K562 (cell line): ENCODE results near the gene GATAD2B. TPM values are rescaled to one million over a fixed set of nuclear protein-coding genes. Genes with fewer than 3 reads are reported as not detected.

Experiments used
- BHLHE40 ChIP-seq: IDR thresholded peaks from 2 replicates; pipeline ENCODE4 v1.6.1; 2011; ENCODE audit warnings: low read length, improper control_type of control experiment
- C11orf30 ChIP-seq: fragments of 450-650 bp; IDR thresholded peaks from 2 replicates; pipeline ENCODE4 v1.6.1; 2016; ENCODE audit warnings: low read depth, mild to moderate bottlenecking
- DDX20 ChIP-seq: fragments of 450-650 bp; IDR thresholded peaks from 2 replicates; pipeline ENCODE4 v1.6.1; 2016; ENCODE audit warnings: missing genetic modification characterization, low read depth, mild to moderate bottlenecking, missing compliant biosample characterization, moderate library complexity
- GMEB1 ChIP-seq: fragments of 250-450 bp; sonication (Bioruptor Pico); IDR thresholded peaks from 2 replicates; pipeline ENCODE4 v1.4.0; 2020; ENCODE audit warnings: mild to moderate bottlenecking
- HNRNPL ChIP-seq: fragments of 200-400 bp; formaldehyde crosslinking; IDR thresholded peaks from 2 replicates; pipeline ENCODE4 v1.6.1; 2017; ENCODE audit warnings: low read depth, mild to moderate bottlenecking, low read length
- HNRNPLL ChIP-seq: fragments of 200-400 bp; formaldehyde crosslinking; IDR thresholded peaks from 2 replicates; pipeline ENCODE4 v1.6.1; 2017; ENCODE audit warnings: low read length, low read depth, mild to moderate bottlenecking; ENCODE audit not compliant: poor library complexity, severe bottlenecking
- KDM5B ChIP-seq: fragments of 200-600 bp; sonication (generic); IDR thresholded peaks from 2 replicates; pipeline ENCODE4 v1.6.1; 2012; ENCODE audit warnings: low read depth, mild to moderate bottlenecking, moderate library complexity, low read length, control low read depth, inconsistent platforms; ENCODE audit not compliant: insufficient replicate concordance
- MYC ChIP-seq, 2 experiments: fragments of 250-450 bp in 1 of 2; sonication (Bioruptor Pico) in 1 of 2; IDR thresholded peaks; 2 replicates each; pipeline versions ENCODE4 v1.5.1 to v1.6.1; 2012 to 2021; ENCODE audit warnings: low read depth in 2 of 2, borderline replicate concordance in 1 of 2, improper control_type of control experiment in 1 of 2, low read length in 1 of 2, mild to moderate bottlenecking in 1 of 2, moderate library complexity in 1 of 2
- NCOA1 ChIP-seq: fragments of 450-650 bp; IDR thresholded peaks from 2 replicates; pipeline ENCODE4 v1.6.1; 2016; ENCODE audit warnings: low read depth
- PTBP1 ChIP-seq: fragments of 200-400 bp; formaldehyde crosslinking; IDR thresholded peaks from 2 replicates; pipeline ENCODE4 v1.6.1; 2017; ENCODE audit warnings: low read depth, low read length
- RBBP5 ChIP-seq: fragments of 200-600 bp; sonication (generic); IDR thresholded peaks from 2 replicates; pipeline ENCODE4 v1.6.1; 2012; ENCODE audit warnings: borderline replicate concordance, mild to moderate bottlenecking, low read length, control low read depth, inconsistent platforms; ENCODE audit not compliant: insufficient read depth, poor library complexity, severe bottlenecking
- RBM22 ChIP-seq: fragments of 200-400 bp; formaldehyde crosslinking; IDR thresholded peaks from 2 replicates; pipeline ENCODE4 v1.6.1; 2018; ENCODE audit warnings: low read length, low read depth; ENCODE audit not compliant: poor library complexity, severe bottlenecking
- RCOR1 ChIP-seq, 2 experiments: IDR thresholded peaks; 2 replicates each; pipeline ENCODE4 v1.6.1; 2012; ENCODE audit warnings: low read depth in 2 of 2, low read length in 2 of 2, borderline replicate concordance in 1 of 2, improper control_type of control experiment in 1 of 2
- SIN3A ChIP-seq, 2 experiments: fragments of 150-350 bp in 1 of 2; IDR thresholded peaks; 2 replicates each; pipeline ENCODE4 v1.6.1; 2011 to 2016; ENCODE audit warnings: borderline replicate concordance in 2 of 2, low read depth in 2 of 2, low read length in 2 of 2, mild to moderate bottlenecking in 2 of 2, moderate library complexity in 2 of 2; ENCODE audit not compliant: control insufficient read depth in 1 of 2
- SMARCA5 ChIP-seq: fragments of 450-650 bp; IDR thresholded peaks from 2 replicates; pipeline ENCODE4 v1.6.1; 2016
- SMC3 ChIP-seq: conservative IDR thresholded peaks from 2 replicates; pipeline ENCODE4 v1.6.1; 2011; ENCODE audit warnings: low read depth, low read length, improper control_type of control experiment; ENCODE audit not compliant: insufficient read depth
- SP2 ChIP-seq: IDR thresholded peaks from 2 replicates; pipeline ENCODE4 v1.6.1; 2011; ENCODE audit warnings: mild to moderate bottlenecking, low read depth, low read length, moderate library complexity; ENCODE audit not compliant: poor library complexity, severe bottlenecking; ENCODE audit errors: extremely low read depth
- SPI1 ChIP-seq: IDR thresholded peaks from 2 replicates; pipeline ENCODE4 v1.6.1; 2011; ENCODE audit warnings: low read depth, low read length, control low read depth, borderline replicate concordance
- TRIM24 ChIP-seq, 2 experiments: fragments of 450-650 bp; IDR thresholded peaks; 2 replicates each; pipeline ENCODE4 v1.6.1; 2016
- ZNF589 ChIP-seq: fragments of 200-800 bp; sonication (Bioruptor generic); IDR thresholded peaks from 2 replicates; pipeline ENCODE4 v1.6.1; 2016; ENCODE audit warnings: low read depth, missing genetic modification characterization, missing compliant biosample characterization
- polyA plus RNA-seq, 8 experiments: library from polyadenylated mRNA; depleted of rRNA in 4 of 8; stranded (reverse) in 5 of 8; unstranded in 3 of 8; fragments of >200 nt; fragmentation: Nextera tagmentation in 2 of 8; fragmentation: Illumina TruSeq in 1 of 8; extraction: Ambion mirVana in 2 of 8; extraction: Trizol in 1 of 8; gene quantifications; 2 replicates each; pipeline versions ENCODE4 v1.2.1 to v1.2.3, GENCODE V29; 2011 to 2014; ENCODE audit warnings: inconsistent platforms in 1 of 8, missing spikeins in 1 of 8
- total RNA-seq, 7 experiments: library from RNA; depleted of rRNA in 6 of 7; stranded (reverse); fragments of >200 nt in 6 of 7; fragmentation: Illumina TruSeq in 2 of 7; extraction: Trizol in 2 of 7; gene quantifications; 2 replicates each; pipeline versions ENCODE4 v1.2.1 to v1.2.3, GENCODE V29; 2011 to 2021; ENCODE audit warnings: low replicate concordance in 1 of 7
- TF ChIP-seq, protein P1 (sequence below): fragments of 450-650 bp; IDR thresholded peaks from 2 replicates; pipeline ENCODE4 v1.6.1; 2017; ENCODE audit warnings: antibody characterized with exemption, mild to moderate bottlenecking

The GATAD2B gene
- total and polyA plus RNA-seq, 9 of the 15 experiments (the other 6 are each of a cell fraction or from before 2014, with no cell fraction given): 1.5 to 40.2 (median 4.9) TPM

DNA sequence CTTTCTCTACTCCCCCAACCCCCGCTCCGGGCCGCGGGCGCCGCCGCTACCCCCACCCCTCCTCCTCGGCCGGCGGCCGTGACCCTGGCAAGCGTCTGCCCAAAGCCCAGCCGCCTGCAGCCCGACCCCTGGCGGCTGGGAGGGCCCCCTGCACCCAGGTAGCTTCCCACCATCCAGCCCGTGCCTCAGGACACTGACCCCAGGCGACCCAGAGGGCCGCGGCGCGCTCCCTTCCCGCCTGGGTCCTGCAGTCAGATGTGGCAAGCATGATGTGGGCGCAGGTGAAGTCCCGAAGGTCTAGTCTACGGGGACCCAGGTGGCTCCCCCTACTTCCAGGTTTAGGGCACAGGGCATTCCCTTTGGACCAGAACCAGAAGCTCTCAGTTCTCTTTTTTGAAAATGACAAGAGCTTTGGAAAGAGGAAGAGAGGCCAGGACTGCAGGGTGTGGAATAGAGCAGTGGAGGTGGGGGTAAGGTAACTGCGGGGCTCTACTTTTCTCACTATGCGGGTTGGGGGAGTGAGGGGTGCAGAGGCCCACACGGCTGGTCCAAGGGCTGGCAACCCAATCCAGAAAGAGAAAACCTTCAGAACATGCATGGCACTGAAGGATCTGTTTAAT is 24.0 kb upstream of the GATAD2B start, which contains the start of gene DENND4B (continued):
- TF ChIP-seq BHLHE40: peak; percentile 78
- TF ChIP-seq HNRNPLL: peak; percentile 21
- peak; percentile 72 for TF ChIP-seq SP2
- peak; percentile 30; the same call in 1 of the 2 replicates for TF ChIP-seq SMARCA5
- no peak for TF ChIP-seq PTBP1
- TF ChIP-seq SIN3A (IDR thresholded peaks at IDR 0.05; ENCODE audit: borderline replicate concordance in 2 of 2, control insufficient read depth in 1 of 2, low read depth in 2 of 2, low read length in 2 of 2): peak in 1 of 2 experiments; percentile 58; a peak in 1 of 4 replicates
- TF ChIP-seq SMC3: peak; percentile 65; the same call in 1 of the 2 replicates
- TF ChIP-seq ZNF589 (CRISPR knock-in tag): peak; percentile 38; the same call in 1 of the 2 replicates
- TF ChIP-seq MYC (IDR thresholded peaks at IDR 0.05; ENCODE audit: low read depth, low read length): peak; percentile 81
- TF ChIP-seq MYC (CRISPR knock-in tag; IDR thresholded peaks at IDR 0.05; ENCODE audit: borderline replicate concordance, low read depth): no peak
- TF ChIP-seq, protein P1, sequence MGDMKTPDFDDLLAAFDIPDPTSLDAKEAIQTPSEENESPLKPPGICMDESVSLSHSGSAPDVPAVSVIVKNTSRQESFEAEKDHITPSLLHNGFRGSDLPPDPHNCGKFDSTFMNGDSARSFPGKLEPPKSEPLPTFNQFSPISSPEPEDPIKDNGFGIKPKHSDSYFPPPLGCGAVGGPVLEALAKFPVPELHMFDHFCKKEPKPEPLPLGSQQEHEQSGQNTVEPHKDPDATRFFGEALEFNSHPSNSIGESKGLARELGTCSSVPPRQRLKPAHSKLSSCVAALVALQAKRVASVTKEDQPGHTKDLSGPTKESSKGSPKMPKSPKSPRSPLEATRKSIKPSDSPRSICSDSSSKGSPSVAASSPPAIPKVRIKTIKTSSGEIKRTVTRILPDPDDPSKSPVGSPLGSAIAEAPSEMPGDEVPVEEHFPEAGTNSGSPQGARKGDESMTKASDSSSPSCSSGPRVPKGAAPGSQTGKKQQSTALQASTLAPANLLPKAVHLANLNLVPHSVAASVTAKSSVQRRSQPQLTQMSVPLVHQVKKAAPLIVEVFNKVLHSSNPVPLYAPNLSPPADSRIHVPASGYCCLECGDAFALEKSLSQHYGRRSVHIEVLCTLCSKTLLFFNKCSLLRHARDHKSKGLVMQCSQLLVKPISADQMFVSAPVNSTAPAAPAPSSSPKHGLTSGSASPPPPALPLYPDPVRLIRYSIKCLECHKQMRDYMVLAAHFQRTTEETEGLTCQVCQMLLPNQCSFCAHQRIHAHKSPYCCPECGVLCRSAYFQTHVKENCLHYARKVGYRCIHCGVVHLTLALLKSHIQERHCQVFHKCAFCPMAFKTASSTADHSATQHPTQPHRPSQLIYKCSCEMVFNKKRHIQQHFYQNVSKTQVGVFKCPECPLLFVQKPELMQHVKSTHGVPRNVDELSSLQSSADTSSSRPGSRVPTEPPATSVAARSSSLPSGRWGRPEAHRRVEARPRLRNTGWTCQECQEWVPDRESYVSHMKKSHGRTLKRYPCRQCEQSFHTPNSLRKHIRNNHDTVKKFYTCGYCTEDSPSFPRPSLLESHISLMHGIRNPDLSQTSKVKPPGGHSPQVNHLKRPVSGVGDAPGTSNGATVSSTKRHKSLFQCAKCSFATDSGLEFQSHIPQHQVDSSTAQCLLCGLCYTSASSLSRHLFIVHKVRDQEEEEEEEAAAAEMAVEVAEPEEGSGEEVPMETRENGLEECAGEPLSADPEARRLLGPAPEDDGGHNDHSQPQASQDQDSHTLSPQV: peak; percentile 48; the same call in 1 of the 2 replicates
- TF ChIP-seq NCOA1: peak; percentile 36; the same call in 1 of the 2 replicates
- 0 out of 2 replicates have a peak, but pooled peaks have one; percentile 10 for TF ChIP-seq C11orf30
- peak; percentile 12 for TF ChIP-seq KDM5B
- no peak for TF ChIP-seq DDX20
- peak; percentile 97 for TF ChIP-seq HNRNPL
- TF ChIP-seq SPI1: peak; percentile 79; the same call in 1 of the 2 replicates
- no peak; the same call in 1 of the 2 replicates for TF ChIP-seq GMEB1
- TF ChIP-seq RBBP5: peak; percentile 30
- TF ChIP-seq RCOR1 (IDR thresholded peaks at IDR 0.05; ENCODE audit: borderline replicate concordance in 1 of 2, low read depth in 2 of 2, low read length in 2 of 2): peak in 1 of 2 experiments; percentile 62; a peak in 2 of 4 replicates
- peak; percentile 34 for TF ChIP-seq RBM22
- peak in 1 of 2 experiments; percentile 39; a peak in 1 of 4 replicates for TF ChIP-seq TRIM24 (IDR thresholded peaks at IDR 0.05)
